Fibroblast of the aortic adventitia (primary cell): ENCODE data around the gene PLCL2. TPM values are rescaled to one million over a fixed set of nuclear protein-coding genes. Genes with fewer than 3 reads are reported as not detected.
"Not testable (repeated sequence)": the region's sequence is repeated elsewhere in the genome, so short reads cannot be mapped to it uniquely, and the experiment has no call there.

ENCODE experiments used
- DNase-seq: peaks from one replicate; pipeline ENCODE4 v3.0.0-alpha.2; 2010; ENCODE audit warnings: low read depth
- H3K4me3 ChIP-seq: 2 replicates; pipeline ENCODE4 v1.5.1; 2011; ENCODE audit warnings: low read depth, mild to moderate bottlenecking, control low read depth, low read length, moderate library complexity
- total RNA-seq: library from RNA; depleted of rRNA; stranded (reverse); fragments of >200 nt; gene quantifications from 2 replicates; pipeline ENCODE4 v1.2.3, GENCODE V29; 2012; ENCODE audit warnings: low replicate concordance
- TF ChIP-seq, protein P1 (sequence below): IDR thresholded peaks from 2 replicates; pipeline ENCODE4 v1.5.1; 2011; ENCODE audit warnings: mild to moderate bottlenecking, low read length, control low read depth, inconsistent platforms; ENCODE audit not compliant: insufficient read depth

The PLCL2 gene
- total RNA-seq, 1 donor: 11.6 TPM

- DNase-seq: no peak
- TF ChIP-seq, protein P1, sequence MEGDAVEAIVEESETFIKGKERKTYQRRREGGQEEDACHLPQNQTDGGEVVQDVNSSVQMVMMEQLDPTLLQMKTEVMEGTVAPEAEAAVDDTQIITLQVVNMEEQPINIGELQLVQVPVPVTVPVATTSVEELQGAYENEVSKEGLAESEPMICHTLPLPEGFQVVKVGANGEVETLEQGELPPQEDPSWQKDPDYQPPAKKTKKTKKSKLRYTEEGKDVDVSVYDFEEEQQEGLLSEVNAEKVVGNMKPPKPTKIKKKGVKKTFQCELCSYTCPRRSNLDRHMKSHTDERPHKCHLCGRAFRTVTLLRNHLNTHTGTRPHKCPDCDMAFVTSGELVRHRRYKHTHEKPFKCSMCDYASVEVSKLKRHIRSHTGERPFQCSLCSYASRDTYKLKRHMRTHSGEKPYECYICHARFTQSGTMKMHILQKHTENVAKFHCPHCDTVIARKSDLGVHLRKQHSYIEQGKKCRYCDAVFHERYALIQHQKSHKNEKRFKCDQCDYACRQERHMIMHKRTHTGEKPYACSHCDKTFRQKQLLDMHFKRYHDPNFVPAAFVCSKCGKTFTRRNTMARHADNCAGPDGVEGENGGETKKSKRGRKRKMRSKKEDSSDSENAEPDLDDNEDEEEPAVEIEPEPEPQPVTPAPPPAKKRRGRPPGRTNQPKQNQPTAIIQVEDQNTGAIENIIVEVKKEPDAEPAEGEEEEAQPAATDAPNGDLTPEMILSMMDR: no peak
- H3K4me3 ChIP-seq: no peak overlapping the region
Observed at GRCh38 chr3:16960125-16960524, 75.4 kb downstream of the PLCL2 start.

- TF ChIP-seq, protein P1: no peak
- H3K4me3 ChIP-seq: no peak overlapping the region
- no peak for DNase-seq
Observed at GRCh38 chr3:16961621-16962205, 77.0 kb downstream of the PLCL2 start.

DNA sequence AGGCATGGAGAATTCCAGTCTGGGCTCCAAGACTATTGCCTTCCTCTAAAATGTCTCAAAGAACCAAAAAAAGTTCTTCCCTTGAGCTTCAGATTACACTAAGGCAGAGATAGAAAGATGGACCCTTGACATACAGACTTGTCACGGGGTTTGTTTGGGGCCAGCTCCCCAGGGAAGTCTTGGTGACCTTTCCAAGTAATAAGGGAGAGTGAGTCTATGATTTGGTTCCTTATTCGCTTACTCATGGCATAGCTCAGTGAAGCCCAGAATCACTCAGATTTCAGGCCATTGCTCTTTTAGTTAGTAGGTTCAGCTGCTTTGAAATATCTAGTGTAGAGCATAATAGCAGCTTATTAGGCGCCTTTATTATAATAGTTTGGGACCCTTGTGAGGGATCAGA lies 90.3 kb downstream of the PLCL2 start:
- H3K4me3 ChIP-seq: no peak overlapping the region
- TF ChIP-seq, protein P1: no peak
- DNase-seq: no peak

DNA sequence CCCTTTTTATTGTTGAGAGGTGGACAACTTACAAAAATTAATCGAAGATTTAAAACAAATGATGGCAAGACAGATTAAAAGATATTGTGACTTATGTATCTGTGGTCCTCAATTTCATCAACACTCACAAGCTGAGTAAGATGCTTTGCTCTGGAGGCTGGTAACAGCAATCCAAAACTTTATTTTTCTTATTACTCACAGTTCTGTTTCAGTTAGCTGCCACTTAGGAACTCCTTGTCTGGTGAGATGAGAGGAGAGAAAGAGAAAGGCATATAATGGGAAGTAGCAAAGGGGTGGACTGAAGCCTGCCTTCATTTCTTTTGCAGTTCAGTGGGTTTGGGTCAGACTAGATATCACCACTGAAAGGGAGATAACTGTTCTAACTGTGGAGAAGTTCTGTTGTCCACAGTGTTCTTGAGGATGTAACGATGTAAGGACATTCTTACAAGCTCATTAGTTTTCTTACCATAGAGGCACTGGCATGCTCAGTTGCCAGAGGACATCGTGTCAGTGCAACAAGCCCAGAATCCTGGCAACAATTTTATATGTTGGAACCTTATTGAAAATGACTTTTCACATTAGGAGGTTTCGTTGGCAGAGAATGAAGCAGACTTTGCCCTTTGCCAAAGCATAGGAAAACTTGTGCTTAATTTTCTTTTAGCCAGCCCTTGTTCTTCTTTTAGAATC lies 93.6 kb downstream of the PLCL2 start:
- DNase-seq: peak; percentile 32
- TF ChIP-seq, protein P1: no peak
- no peak overlapping the region for H3K4me3 ChIP-seq

DNA sequence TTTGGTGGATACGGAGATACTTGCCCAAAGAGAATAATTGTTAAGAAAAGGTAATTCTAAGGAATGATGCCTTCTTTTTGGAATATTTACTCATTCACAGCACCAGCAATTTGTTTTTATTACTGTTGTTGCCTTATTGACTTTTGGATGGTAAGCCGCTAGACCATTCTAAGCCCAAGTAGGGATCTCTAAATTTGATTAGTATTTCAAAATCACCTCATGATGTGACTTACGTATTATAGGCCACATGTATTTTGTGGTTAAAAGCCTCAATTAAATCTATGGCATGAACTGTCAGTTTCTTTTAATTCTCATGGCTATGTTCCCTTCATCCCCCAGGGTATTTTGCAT lies 94.1 kb downstream of the PLCL2 start:
- no peak overlapping the region for H3K4me3 ChIP-seq
- TF ChIP-seq, protein P1: no peak
- no peak for DNase-seq

DNA sequence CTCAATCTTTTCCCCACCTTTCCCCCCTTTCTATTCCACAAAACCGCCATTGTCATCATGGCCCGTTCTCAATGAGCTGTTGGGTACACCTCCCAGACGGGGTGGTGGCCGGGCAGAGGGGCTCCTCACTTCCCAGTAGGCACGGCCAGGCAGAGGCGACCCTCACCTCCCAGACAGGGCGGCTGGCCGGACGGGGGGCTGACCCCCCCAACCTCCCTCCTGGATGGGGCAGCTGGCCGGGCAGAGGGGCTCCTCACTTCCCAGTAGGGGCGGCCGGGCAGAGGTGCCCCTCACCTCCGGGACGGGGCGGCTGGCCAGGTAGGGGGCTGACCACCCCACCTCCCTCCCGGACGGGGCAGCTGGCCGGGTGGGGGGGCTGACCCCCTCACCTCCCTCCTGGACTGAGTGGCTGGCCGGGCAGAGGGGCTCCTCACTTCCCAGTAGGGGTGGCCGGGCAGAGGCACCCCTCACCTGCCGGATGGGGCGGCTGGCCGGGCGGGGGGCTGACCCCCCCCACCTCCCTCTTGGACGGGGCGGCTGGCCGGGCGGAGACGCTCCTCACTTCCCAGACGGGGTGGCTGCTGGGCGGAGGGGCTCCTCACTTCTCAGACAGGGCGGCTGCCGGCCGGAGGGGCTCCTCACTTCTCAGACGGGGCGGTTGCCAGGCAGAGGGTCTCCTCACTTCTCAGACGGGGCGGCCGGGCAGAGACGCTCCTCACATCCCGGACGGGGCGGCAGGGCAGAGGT lies 95.2 kb downstream of the PLCL2 start:
- H3K4me3 ChIP-seq, DNase-seq: not testable (repeated sequence)

DNA sequence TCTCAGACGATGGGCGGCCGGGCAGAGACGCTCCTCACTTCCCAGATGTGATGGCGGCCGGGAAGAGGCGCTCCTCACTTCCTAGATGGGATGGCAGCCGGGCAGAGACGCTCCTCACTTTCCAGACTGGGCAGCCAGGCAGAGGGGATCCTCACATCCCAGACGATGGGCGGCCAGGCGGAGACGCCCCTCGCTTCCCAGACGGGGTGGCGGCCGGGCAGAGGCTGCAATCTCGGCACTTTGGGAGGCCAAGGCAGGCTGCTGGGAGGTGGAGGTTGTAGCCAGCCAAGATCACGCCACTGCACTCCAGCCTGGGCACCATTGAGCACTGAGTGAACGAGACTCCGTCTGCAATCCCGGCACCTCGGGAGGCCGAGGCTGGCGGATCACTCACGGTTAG lies 95.8 kb downstream of the PLCL2 start:
- DNase-seq, H3K4me3 ChIP-seq: not testable (repeated sequence)

GRCh38 chr3:16982460-16982859 lies 97.7 kb downstream of the PLCL2 start:
- no peak for DNase-seq
- H3K4me3 ChIP-seq: no peak overlapping the region
- TF ChIP-seq, protein P1: no peak
